DND-41 (cell line): ENCODE data around the gene PCAT6.

ENCODE experiments used
- CTCF ChIP-seq: IDR thresholded peaks from 2 replicates; pipeline ENCODE4 v1.5.1; 2012; ENCODE audit warnings: borderline replicate concordance, low read length, moderate library complexity, mild to moderate bottlenecking; ENCODE audit not compliant: poor library complexity, severe bottlenecking; ENCODE audit errors: extremely low read depth
- EZH2 ChIP-seq: IDR thresholded peaks from 3 replicates; pipeline ENCODE4 v1.6.1; 2012; ENCODE audit warnings: borderline replicate concordance, low read depth, mild to moderate bottlenecking, moderate library complexity, low read length, inconsistent platforms; ENCODE audit not compliant: severe bottlenecking

DNA sequence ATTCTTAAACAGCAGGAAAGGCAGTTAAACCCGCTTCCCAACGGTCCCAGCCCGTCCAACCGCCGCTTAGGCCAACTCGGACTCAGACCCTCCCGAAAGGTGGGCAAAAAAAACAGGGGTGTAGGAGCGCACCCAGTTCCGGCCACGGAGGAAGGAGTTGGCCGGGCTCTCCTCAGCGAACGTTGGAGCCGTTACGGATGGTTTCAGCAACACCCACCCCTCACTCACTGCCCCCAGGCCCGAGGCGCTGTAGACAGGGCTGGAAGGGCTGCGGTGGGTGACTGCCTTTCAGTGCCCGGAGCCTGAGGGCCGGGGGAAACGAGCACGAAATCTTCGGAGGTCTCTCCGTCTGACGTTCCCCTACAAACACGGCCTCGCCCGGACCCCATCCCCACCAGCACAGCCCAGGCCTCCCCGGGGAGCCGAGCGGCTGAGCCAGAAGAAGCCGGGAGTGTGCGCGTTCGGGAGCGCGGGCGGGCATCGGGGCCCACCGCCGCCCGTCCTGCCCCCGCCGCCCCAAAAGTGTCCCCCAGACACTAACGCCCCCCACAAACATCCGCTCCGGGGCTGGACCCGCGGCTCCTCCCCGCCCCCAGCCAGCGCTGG lies 3.8 kb upstream of the PCAT6 start:
- TF ChIP-seq CTCF (no peak), EZH2 (no peak)
